Tibial nerve (tissue), 4 donors: ENCODE results near the gene PIK3CB. TPM values are rescaled to one million over a fixed set of nuclear protein-coding genes. Genes with fewer than 3 reads are reported as not detected.

ENCODE experiments used
- DNase-seq, 2 donors: peaks; one replicate each; pipeline ENCODE4 v3.0.0-alpha.2; 2019; ENCODE audit warnings: low spot score in 2 of 2
- H3K27ac ChIP-seq, 4 donors: fragments of 200-600 bp; sonication (generic) in 3 of 4; one replicate each; pipeline ENCODE4 v1.5.1; 2017 to 2019; ENCODE audit warnings: mild to moderate bottlenecking in 1 of 4
- H3K27me3 ChIP-seq, 2 donors: fragments of 200-600 bp; sonication (generic) in 1 of 2; one replicate each; pipeline versions ENCODE4 v1.5.1 to v1.6.0; 2017 to 2019
- H3K36me3 ChIP-seq, 3 donors: fragments of 200-600 bp; sonication (generic); one replicate each; pipeline ENCODE4 v1.5.1; 2018 to 2019
- H3K4me1 ChIP-seq, 4 donors: fragments of 200-600 bp; sonication (generic) in 3 of 4; one replicate each; pipeline ENCODE4 v1.5.1; 2017 to 2019
- H3K4me3 ChIP-seq, 4 donors: fragments of 200-600 bp; sonication (generic) in 3 of 4; one replicate each; pipeline ENCODE4 v1.5.1; 2017 to 2019; ENCODE audit warnings: mild to moderate bottlenecking in 1 of 4, moderate library complexity in 1 of 4
- H3K9me3 ChIP-seq, 4 donors: fragments of 200-600 bp; sonication (generic) in 3 of 4; one replicate each; pipeline ENCODE4 v1.5.1; 2017 to 2019
- EP300 ChIP-seq, 2 donors: sonication (generic); formaldehyde crosslinking; IDR thresholded peaks; one replicate each; pipeline ENCODE4 v1.6.1; 2017; ENCODE audit warnings: antibody characterized with exemption in 2 of 2, mild to moderate bottlenecking in 1 of 2
- POLR2A ChIP-seq, 2 donors: fragments of 450-650 bp; IDR thresholded peaks; one replicate each; pipeline ENCODE4 v1.6.1; 2017; ENCODE audit warnings: antibody characterized with exemption in 2 of 2, mild to moderate bottlenecking in 2 of 2, moderate library complexity in 2 of 2
- WGBS, 2 donors: methylation state at CpG; one replicate each; pipeline ENCODE4 v1.1.5; 2018; 5-methylcytosine and 5-hydroxymethylcytosine counted together
- total RNA-seq, 4 donors: library from RNA; depleted of rRNA; stranded (reverse); fragments of >200 nt; gene quantifications; one replicate each; pipeline ENCODE4 v1.1.0, GENCODE V29; 2016
- TF ChIP-seq, protein P1 (sequence below), 5 experiments: fragments of 200-600 bp in 3 of 5; fragments of 450-650 bp in 2 of 5; sonication (generic) in 3 of 5; IDR thresholded peaks; one replicate each; pipeline ENCODE4 v1.5.1; 2016 to 2019; ENCODE audit warnings: antibody characterized with exemption in 5 of 5, mild to moderate bottlenecking in 3 of 5, moderate library complexity in 2 of 5

Gene PIK3CB
- total RNA-seq, 4 donors from 2014 or later, result 11.2 to 32.1 (median 27.2) TPM

DNA sequence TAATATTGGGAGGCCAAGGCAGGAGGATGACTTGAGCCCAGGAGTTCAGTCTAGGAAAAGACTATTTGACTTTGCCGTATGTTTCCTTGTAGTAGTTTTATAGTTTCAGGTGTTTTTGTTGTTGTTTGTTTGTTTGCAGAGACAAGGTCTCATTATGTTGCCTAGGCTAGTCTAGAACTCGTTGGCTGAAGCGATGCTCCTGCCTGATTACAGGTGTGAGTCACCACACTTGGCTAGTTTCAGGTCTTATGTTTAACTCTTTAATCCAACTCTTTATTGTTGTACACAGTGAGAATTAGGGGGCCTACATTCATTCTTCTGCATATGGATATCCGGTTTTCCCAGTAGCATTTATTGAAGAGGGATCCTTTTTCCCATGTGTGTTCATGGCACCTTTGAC, 194.2 kb downstream of the PIK3CB start:
- Histone ChIP-seq H3K36me3 (no peaks in the 10 kb centered on the region), H3K4me3 (no peak overlapping the region), H3K27me3 (no peaks in the 10 kb centered on the region), H3K27ac (no peak overlapping the region), H3K4me1 (no peaks in the 10 kb centered on the region), H3K9me3 (peaks cover 0 to 53% (median 12%) of the 10 kb centered on the region in 4 donors)
- TF ChIP-seq, protein P1, sequence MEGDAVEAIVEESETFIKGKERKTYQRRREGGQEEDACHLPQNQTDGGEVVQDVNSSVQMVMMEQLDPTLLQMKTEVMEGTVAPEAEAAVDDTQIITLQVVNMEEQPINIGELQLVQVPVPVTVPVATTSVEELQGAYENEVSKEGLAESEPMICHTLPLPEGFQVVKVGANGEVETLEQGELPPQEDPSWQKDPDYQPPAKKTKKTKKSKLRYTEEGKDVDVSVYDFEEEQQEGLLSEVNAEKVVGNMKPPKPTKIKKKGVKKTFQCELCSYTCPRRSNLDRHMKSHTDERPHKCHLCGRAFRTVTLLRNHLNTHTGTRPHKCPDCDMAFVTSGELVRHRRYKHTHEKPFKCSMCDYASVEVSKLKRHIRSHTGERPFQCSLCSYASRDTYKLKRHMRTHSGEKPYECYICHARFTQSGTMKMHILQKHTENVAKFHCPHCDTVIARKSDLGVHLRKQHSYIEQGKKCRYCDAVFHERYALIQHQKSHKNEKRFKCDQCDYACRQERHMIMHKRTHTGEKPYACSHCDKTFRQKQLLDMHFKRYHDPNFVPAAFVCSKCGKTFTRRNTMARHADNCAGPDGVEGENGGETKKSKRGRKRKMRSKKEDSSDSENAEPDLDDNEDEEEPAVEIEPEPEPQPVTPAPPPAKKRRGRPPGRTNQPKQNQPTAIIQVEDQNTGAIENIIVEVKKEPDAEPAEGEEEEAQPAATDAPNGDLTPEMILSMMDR (IDR thresholded peaks at IDR 0.05), result no peak
- no peak for TF ChIP-seq POLR2A (IDR thresholded peaks at IDR 0.05)
- no peak for TF ChIP-seq EP300 (IDR thresholded peaks at IDR 0.05)
- no peak for DNase-seq
- 85 to 92% methylated on average over 4 of the region's 4 CpGs for WGBS, 2 donors

DNA sequence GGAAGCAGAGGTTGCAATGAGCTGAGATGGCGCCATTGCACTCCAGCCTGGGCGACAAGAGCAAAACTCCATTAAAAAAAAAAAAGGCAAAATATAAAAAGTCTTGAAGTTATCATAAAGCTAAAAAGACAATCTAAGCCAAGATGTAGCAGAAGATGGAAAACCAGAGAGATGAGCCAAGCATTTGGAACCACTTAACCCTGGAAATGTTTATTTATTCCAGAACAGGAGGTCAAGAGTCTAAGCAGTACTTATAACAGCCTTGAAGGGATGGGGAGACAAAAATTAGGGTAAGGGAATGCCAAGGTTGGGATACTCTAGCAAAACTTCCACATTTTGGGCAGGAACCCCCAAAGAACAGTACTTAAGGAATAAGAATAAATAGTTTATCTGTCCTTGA, 196.1 kb downstream of the PIK3CB start:
- TF ChIP-seq EP300 (IDR thresholded peaks at IDR 0.05) (no peak), POLR2A (IDR thresholded peaks at IDR 0.05) (no peak)
- TF ChIP-seq, protein P1 (IDR thresholded peaks at IDR 0.05), result no peak
- no peak overlapping the region for H3K4me3 ChIP-seq
- peaks cover 0 to 34% (median 4%) of the 10 kb centered on the region in 4 donors for H3K9me3 ChIP-seq
- 79 to 82% methylated on average over 2 of the region's 2 CpGs for WGBS, 2 donors
- H3K27me3 ChIP-seq, result no peaks in the 10 kb centered on the region
- no peaks in the 10 kb centered on the region for H3K4me1 ChIP-seq
- no peak for DNase-seq
- peaks cover 0 to 9% (median 0%) of the 10 kb centered on the region in 3 donors for H3K36me3 ChIP-seq
- H3K27ac ChIP-seq, result no peak overlapping the region

DNA sequence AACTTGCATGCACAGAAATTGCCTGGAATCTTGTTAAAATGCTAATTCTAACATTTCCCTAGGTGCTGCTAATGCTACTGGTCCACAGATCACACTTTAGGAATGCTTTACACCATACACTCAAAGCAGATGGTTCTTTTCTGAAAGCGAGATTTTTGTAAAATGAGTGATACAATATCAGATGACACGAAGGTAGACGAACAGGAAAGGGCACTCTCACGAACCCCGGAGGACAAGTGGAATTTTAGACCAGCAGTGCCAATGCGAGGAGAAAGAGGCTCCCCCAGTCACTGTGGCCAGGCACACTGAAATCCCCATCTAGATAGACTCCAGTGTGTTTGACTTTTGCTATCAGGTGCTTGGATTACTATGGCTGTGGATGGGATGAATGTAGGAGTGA, 205.2 kb downstream of the PIK3CB start:
- DNase-seq, result no peak
- Histone ChIP-seq H3K9me3 (no peaks in the 10 kb centered on the region), H3K27me3 (no peaks in the 10 kb centered on the region), H3K36me3 (peaks cover 0 to 54% (median 0%) of the 10 kb centered on the region in 3 donors), H3K27ac (no peak overlapping the region), H3K4me1 (no peaks in the 10 kb centered on the region), H3K4me3 (no peak overlapping the region)
- TF ChIP-seq, protein P1 (IDR thresholded peaks at IDR 0.05), result no peak
- WGBS, 2 donors, result 82 to 88% methylated on average over 6 of the region's 6 CpGs

DNA sequence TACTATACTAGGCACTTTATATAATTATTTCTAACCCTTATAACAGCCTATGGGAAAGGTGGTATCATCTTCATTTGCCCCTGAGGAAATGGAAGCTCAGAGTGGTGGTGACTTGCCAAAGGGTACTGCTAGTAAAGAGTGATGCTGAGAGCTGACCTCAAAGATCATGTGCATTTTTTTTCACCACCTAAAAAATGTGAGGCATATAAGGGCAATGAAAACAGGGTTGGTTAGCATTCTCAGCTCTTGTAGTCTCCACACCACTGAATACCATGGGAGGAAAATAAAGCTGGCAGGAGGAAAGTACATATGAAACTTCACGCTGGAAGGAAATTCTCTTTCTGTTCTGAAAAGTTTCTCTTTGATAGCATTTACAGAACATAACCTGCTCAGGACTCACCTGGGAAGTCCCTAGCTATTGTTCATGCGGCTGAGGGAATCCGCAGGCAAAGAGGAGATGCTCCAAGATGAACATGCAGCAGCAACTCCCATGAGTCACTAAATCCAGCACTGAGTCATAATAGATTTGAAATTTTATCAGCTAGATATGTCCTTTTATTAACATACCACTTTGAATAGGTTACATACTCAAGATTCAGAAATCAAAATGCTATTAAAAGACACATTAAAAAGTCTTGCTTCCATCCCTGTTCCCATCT, 208.9 kb downstream of the PIK3CB start:
- no peak for DNase-seq
- Histone ChIP-seq H3K4me1 (no peaks in the 10 kb centered on the region), H3K36me3 (peaks cover 0 to 35% (median 0%) of the 10 kb centered on the region in 3 donors), H3K4me3 (no peak overlapping the region), H3K27me3 (no peaks in the 10 kb centered on the region), H3K9me3 (no peaks in the 10 kb centered on the region), H3K27ac (no peak overlapping the region)
- TF ChIP-seq EP300 (IDR thresholded peaks at IDR 0.05) (no peak), POLR2A (IDR thresholded peaks at IDR 0.05) (no peak)
- TF ChIP-seq, protein P1 (IDR thresholded peaks at IDR 0.05), result no peak
- 95 to 96% methylated on average over 3 of the region's 3 CpGs for WGBS, 2 donors

DNA sequence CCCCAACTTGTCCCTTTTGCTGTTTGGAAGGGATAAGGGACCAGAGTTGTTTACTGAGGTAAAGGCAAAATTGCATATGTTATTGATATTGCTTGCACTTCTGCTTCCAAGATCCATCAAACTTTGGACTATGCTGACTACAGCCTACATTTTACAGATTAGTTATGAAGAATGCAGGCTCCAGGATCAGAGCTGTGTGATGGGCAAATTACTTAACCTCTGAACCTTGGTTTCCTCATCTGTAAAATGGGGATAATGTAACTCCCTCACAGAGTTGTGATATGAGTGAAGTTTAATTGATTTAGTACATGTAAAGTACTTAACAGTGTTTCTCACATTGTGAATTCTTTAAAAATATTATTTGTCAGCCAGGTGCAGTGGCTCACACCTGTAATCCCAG, 210.2 kb downstream of the PIK3CB start:
- Histone ChIP-seq H3K4me3 (no peak overlapping the region), H3K4me1 (no peaks in the 10 kb centered on the region), H3K9me3 (no peaks in the 10 kb centered on the region), H3K27me3 (no peaks in the 10 kb centered on the region), H3K27ac (no peak overlapping the region), H3K36me3 (peaks cover 0 to 21% (median 0%) of the 10 kb centered on the region in 3 donors)
- DNase-seq, result no peak
- TF ChIP-seq, protein P1 (IDR thresholded peaks at IDR 0.05), result no peak
- no peak for TF ChIP-seq EP300 (IDR thresholded peaks at IDR 0.05)
- no peak for TF ChIP-seq POLR2A (IDR thresholded peaks at IDR 0.05)
